Skeletal muscle satellite cell (primary cell): Measurements from ENCODE around the gene ZKSCAN3.
A peak's percentile ranks its signal among the peaks of the same experiment; 100 is the strongest.
"Not testable (repeated sequence)": the region's sequence is repeated elsewhere in the genome, so short reads cannot be mapped to it uniquely, and the experiment has no call there.

Experiments used
- H3K27me3 ChIP-seq: 2 replicates; pipeline ENCODE4 v1.7.0; 2013; ENCODE audit warnings: low read length; ENCODE audit not compliant: control insufficient read depth, insufficient read depth
- H3K36me3 ChIP-seq: 2 replicates; pipeline ENCODE4 v1.7.0; 2013; ENCODE audit warnings: mild to moderate bottlenecking, control low read depth, low read length; ENCODE audit not compliant: insufficient read depth
- H3K4me1 ChIP-seq: 2 replicates; pipeline ENCODE4 v1.7.0; 2013; ENCODE audit warnings: low read length; ENCODE audit not compliant: control insufficient read depth, insufficient read depth
- H3K4me2 ChIP-seq: 2 replicates; pipeline ENCODE4 v1.7.0; 2013; ENCODE audit warnings: mild to moderate bottlenecking, low read length
- H3K4me3 ChIP-seq: 2 replicates; pipeline ENCODE4 v1.7.0; 2013; ENCODE audit warnings: low read length
- H3K9ac ChIP-seq: 2 replicates; pipeline ENCODE4 v1.7.0; 2013; ENCODE audit warnings: mild to moderate bottlenecking, low read depth, low read length, moderate library complexity
- H3K9me3 ChIP-seq: replicated peaks from 2 replicates; pipeline ENCODE4 v1.7.0; 2013; ENCODE audit warnings: mild to moderate bottlenecking, control low read depth, low read length

Gene ZKSCAN3

DNA sequence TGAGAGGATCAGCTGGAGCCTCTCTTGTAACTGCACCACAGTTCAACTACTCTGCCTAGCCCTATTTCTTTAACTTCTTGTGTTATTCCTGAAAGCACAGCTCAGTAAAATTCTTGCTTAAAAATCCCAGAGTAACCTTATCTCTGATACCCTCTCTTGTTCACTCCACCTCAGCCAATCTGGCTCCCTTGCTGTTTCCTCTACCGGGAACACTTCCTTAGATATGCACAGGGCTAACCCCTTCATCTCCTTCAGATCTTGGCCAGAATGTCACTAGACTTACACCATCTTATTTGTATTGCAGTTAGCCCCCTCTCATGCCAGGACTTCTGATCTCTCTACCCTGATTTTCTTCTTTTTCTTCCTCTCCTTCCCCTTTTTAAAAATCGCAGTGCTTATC lies 2.6 kb upstream of the ZKSCAN3 start:
- Histone ChIP-seq H3K9me3 (no peaks in the 10 kb centered on the region), H3K27me3 (peaks cover 5% of the 10 kb centered on the region), H3K9ac (no peak overlapping the region), H3K36me3 (no peaks in the 10 kb centered on the region), H3K4me2 (no peak overlapping the region), H3K4me3 (no peak overlapping the region), H3K4me1 (peaks cover 10% of the 10 kb centered on the region)

DNA sequence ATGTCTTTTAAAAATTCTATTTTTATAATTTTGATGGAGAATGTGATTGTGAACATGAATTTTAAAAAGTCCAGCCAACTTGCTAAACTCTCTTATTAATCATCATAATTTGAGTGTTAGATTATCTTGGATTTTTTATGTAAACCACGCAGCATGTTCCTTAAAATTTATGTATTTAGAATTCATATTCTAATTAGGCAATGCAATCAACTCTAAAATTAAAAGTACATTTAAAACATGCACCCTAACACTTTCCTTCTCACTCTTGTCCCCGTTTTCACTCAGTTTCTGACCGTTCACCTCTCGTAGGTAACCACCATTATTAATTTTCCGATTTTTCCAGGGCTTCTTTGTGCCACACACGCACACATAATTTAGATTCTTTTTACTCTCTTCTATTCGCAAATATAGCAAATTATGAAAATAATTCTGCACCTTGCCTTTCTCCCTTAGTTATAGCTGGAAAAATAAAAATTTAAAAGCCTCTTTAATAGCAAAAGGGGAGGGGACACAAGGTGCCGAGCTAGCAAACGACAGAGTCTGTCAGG lies 329 bp upstream of the ZKSCAN3 start:
- H3K9ac ChIP-seq, result peak overlapping the region; percentile 82

DNA sequence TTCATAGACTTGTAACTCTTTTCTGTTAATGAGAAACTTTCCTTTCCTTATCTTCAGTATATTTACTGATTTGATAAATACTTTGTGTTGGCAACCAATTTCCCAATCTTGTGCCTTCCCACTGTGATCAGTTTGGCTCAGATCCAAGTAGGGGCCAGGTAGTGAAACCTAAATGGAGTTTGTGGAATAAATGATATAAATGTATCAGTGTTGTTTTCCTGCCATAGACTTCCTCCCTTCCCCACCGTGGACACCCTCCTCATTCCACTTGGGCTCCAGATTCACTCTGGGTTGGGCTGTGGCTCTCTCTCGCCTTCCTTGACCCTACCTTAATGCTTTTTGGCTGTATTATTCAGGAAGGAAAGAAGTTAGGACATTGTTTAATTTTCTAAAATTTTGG lies 1.3 kb downstream of the ZKSCAN3 start:
- Histone ChIP-seq H3K4me3 (peak overlapping the region; percentile 87), H3K9ac (peak overlapping the region; percentile 82)

More for the DNA sequence above, 329 bp upstream of the ZKSCAN3 start:
- no peaks in the 10 kb centered on the region for H3K9me3 ChIP-seq
- H3K4me2 ChIP-seq, result peak overlapping the region; percentile 87
- H3K4me1 ChIP-seq, result peaks cover 25% of the 10 kb centered on the region
- H3K4me3 ChIP-seq, result peak overlapping the region; percentile 87
- peaks cover 5% of the 10 kb centered on the region for H3K27me3 ChIP-seq
- no peaks in the 10 kb centered on the region for H3K36me3 ChIP-seq

DNA sequence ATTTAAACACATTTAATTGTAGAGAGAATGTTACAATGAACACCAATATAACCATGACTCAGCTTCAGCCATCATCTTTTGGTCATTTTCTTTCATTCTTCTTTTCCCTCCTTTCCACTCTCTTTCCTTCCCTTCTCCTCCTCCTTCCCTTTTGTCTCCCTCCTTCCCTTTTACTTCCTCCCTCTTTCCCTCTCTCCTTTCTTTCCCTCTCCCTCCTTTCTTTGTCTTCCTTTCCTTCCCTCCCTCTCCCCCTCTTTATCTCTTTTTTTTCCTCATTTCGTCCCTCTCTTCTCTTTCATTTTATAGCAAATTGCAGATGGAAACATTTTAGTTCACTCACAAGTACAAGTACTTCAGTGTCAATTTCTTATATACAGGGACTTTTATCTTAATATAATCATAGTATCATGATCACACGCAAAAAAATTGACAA lies 1.8 kb downstream of the ZKSCAN3 start:
- H3K36me3 ChIP-seq, result no peaks in the 10 kb centered on the region
- H3K4me1 ChIP-seq, result peaks cover 40% of the 10 kb centered on the region
- H3K4me2 ChIP-seq, result peak overlapping the region; percentile 87
- no peaks in the 10 kb centered on the region for H3K27me3 ChIP-seq
- H3K9ac ChIP-seq, result no peak overlapping the region
- H3K9me3 ChIP-seq, result no peaks in the 10 kb centered on the region
- no peak overlapping the region for H3K4me3 ChIP-seq

More for the DNA sequence above, 1.3 kb downstream of the ZKSCAN3 start:
- no peaks in the 10 kb centered on the region for H3K9me3 ChIP-seq
- H3K4me1 ChIP-seq, result peaks cover 37% of the 10 kb centered on the region
- peaks cover under 1% of the 10 kb centered on the region for H3K27me3 ChIP-seq
- peak overlapping the region; percentile 87 for H3K4me2 ChIP-seq
- H3K36me3 ChIP-seq, result no peaks in the 10 kb centered on the region

DNA sequence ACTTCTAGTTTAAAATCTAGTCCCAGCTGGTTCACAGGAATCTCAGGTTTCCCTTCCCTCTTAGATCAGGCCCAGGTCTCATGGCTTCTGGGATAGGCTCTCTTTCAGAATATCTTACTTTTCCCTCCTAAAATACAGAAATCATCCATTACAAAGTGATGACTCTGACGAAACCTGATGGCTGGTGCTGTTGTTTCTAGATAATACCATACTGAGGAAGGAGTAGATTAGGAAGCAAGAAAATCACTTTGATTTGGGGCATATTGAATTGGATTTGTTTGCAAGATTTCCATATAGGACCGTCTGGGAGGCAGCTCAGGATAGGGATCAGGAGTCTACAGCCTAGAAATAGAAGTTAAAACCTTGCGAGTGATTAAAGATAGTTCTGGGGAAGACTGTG lies 3.6 kb downstream of the ZKSCAN3 start:
- Histone ChIP-seq H3K36me3 (no peaks in the 10 kb centered on the region), H3K9me3 (no peaks in the 10 kb centered on the region), H3K27me3 (no peaks in the 10 kb centered on the region), H3K4me2 (peak overlapping the region; percentile 71), H3K9ac (peak overlapping the region; percentile 54), H3K4me3 (peak overlapping the region; percentile 54), H3K4me1 (peaks cover 45% of the 10 kb centered on the region)

DNA sequence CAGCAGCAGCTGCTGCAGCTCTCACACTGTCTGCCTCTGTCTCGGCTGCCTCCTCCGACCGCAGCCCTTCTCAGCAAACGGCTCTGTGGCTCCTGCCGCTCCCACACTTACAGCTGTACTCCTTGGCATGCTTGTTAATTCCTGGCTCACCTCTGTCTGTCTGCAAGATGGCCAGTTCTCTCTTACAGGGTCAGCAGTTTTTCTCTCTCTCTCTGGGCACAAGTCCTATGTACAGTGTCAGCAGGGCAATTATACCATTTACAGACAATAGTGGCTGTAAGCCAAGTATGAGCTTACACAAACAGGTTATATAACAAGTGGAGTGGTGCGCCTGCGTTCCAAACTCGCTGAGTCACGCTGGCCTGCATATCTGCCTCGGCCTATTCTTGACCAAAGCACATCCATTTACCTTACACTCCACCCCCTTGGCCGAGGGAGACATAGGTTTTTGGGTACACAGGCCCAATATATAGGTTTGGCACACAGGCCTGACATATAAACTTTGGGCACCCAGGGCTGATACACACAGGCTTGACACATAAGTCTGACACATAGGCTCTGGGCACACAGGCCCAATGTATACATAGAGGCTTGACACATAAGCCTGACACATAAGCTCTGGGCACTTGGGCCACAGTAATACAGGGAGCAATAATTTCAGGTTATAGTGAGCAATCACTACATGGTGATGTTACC lies 4.4 kb downstream of the ZKSCAN3 start:
- Histone ChIP-seq H3K4me1 (peaks cover 45% of the 10 kb centered on the region), H3K27me3 (no peaks in the 10 kb centered on the region), H3K4me3 (peak overlapping the region; percentile 54), H3K9me3 (no peaks in the 10 kb centered on the region), H3K36me3 (no peaks in the 10 kb centered on the region), H3K9ac (peak overlapping the region; percentile 54), H3K4me2 (peak overlapping the region; percentile 71)

DNA sequence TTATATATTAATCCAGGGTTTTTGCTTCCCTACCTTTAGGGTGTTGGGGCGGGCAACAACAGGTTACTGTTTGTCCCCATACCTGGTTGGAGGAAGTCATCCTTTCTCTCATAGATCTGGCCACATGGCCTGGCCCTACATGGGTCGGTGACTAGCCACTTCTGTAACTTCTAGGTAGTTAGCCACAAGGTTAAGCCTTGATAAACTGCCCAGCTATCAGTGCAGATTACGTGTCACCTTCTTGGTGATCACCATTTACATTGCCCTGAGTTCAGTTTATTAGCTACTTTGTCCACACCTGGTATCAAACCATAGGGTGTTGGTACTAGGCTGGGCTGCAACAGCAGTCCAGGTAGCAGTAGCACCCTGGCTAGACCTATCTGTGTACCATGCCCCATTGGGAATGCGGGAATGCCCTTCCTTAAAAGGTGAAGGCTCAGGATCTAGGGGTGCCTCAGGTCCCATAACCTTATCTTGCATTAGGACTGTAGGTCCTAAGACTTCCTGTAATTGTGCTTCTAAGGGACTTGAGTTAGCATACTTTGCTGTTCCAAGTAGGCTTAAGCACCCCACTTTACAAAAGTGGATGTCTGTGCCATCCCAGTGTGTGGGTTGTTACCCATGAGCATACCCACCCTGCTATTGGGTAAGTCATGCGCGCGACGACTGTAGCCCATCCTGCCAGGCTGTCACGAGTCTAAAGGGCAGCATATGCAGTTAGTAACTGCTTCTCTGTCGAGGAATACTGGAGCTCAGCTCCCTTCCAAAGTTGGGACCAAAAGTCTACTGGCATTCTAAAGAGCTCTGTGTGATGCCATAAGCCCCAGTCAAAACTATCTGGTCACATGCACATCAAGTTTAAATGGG lies 5.2 kb downstream of the ZKSCAN3 start:
- H3K4me2 ChIP-seq, result peak overlapping the region; percentile 87
- H3K27me3 ChIP-seq, result no peaks in the 10 kb centered on the region
- H3K4me1 ChIP-seq, result peaks cover 45% of the 10 kb centered on the region
- peak overlapping the region; percentile 76 for H3K4me3 ChIP-seq
- peak overlapping the region; percentile 54 for H3K9ac ChIP-seq
- no peaks in the 10 kb centered on the region for H3K36me3 ChIP-seq
- no peaks in the 10 kb centered on the region for H3K9me3 ChIP-seq

DNA sequence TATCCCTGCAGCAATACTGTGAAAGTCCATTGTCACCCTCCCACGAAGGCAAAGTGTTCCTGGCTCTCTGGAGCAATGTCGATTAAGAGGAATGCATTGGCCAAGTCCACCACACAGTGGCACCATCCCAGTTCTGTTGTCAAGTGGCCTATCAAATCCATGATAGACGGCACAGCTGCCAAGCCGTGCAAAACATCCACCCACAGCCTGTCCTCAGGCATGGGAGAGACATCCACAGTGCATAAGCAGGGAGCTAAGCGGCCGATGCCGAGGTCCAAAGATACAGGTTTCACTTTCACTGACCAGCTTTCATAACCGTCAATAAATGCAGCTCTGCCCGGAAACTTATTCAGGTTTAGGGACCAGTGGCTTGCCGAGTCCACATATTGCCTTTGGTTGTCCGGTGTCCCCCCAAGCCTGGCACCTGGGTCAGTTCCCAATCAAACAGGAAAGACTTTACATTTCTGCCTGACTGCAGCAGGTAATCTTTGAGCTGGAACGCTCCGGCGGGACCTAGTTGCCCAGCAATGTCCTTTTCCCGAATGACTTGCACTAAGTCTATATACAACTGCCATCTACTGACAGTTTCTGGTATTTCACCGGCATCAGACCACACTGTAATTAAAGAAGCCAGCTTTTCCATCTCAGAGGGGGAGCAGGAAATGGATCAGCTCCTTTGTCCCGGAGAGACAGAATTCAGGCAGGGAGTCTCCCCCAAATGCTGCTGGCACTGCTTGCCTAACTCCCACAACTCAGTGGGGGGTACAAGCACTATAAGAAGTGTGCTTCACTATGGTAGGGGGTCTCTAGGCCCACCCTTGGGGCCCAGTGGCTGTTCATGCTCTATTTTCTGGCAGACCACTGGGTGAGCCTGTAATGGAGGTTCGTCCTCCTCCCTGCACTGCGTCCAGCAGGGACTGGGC lies 6.3 kb downstream of the ZKSCAN3 start:
- Histone ChIP-seq H3K4me2 (peak overlapping the region; percentile 87), H3K4me3 (peak overlapping the region; percentile 76), H3K9ac (peak overlapping the region; percentile 84), H3K4me1 (peaks cover 38% of the 10 kb centered on the region), H3K36me3 (peaks cover 5% of the 10 kb centered on the region), H3K27me3 (no peaks in the 10 kb centered on the region), H3K9me3 (no peaks in the 10 kb centered on the region)

DNA sequence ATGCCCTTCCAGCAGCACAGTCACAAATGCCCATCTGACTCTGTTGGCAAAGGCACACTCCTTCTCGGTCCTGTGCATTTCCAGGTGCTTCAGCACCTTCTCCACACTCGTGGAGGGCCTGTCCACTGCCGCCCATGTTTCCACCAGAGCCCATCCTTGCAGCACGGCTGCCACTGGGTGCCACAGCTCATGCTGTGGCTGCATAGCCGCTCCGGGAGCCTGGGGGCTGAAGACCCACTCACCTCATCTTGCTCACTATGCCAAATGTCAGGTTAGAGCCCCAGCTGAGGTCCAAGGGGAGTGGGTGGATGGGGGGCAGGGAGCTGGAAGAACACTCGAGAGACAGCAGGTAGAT lies 6.9 kb downstream of the ZKSCAN3 start:
- H3K4me3 ChIP-seq, result no peak overlapping the region
- H3K9ac ChIP-seq, result peak overlapping the region; percentile 84
- no peaks in the 10 kb centered on the region for H3K27me3 ChIP-seq
- peaks cover 35% of the 10 kb centered on the region for H3K4me1 ChIP-seq
- H3K4me2 ChIP-seq, result peak overlapping the region; percentile 87
- peaks cover 10% of the 10 kb centered on the region for H3K36me3 ChIP-seq
- no peaks in the 10 kb centered on the region for H3K9me3 ChIP-seq

DNA sequence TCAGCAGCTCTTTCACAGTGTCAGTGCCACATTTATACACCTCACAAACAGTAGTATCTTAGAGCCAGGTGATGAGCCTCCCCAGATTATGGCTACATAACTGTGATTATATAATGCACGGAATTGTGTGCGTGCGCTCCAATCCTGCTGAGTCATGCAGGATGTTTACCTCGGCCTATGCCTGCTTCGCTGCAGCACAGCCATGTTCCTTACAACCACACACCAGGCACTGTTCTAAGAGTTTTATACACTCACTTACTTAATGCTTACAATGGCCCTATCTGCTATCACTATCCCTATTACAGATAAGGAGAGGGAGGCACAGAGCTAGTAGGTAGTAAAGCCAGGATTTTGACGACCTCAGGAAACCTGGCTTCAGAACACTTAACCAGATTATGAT lies 7.3 kb downstream of the ZKSCAN3 start:
- no peaks in the 10 kb centered on the region for H3K9me3 ChIP-seq
- no peaks in the 10 kb centered on the region for H3K27me3 ChIP-seq
- no peak overlapping the region for H3K4me3 ChIP-seq
- H3K4me2 ChIP-seq, result no peak overlapping the region
- peaks cover 10% of the 10 kb centered on the region for H3K36me3 ChIP-seq
- peaks cover 35% of the 10 kb centered on the region for H3K4me1 ChIP-seq
- peak overlapping the region; percentile 84 for H3K9ac ChIP-seq

DNA sequence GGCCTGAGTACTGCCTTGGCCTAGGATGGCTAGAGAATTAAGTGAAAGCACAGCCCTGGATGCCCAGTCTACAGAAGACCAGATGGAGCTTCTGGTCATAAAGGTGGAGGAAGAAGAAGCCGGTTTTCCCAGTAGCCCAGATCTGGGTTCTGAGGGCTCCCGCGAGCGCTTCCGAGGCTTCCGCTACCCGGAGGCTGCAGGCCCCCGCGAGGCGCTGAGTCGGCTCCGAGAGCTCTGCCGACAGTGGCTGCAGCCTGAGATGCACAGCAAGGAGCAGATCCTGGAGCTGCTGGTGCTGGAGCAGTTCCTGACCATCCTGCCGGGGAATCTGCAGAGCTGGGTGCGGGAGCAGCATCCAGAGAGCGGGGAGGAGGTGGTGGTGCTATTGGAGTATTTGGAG lies 9.8 kb downstream of the ZKSCAN3 start:
- H3K27me3 ChIP-seq, H3K9ac ChIP-seq, H3K4me2 ChIP-seq, H3K4me3 ChIP-seq, H3K9me3 ChIP-seq: not testable (repeated sequence)
- Histone ChIP-seq H3K36me3 (peaks cover 18% of the 10 kb centered on the region), H3K4me1 (peaks cover 19% of the 10 kb centered on the region)
